MM.1S (cell line): ENCODE data around the gene GJB4.

Experiments used
- EZH2 ChIP-seq: fragments of 300-600 bp; sonication (generic); optimal IDR thresholded peaks from 2 replicates; pipeline ENCODE3; 2017; ENCODE audit warnings: low read depth, mild to moderate bottlenecking, antibody characterized with exemption, low read length, mixed read lengths
- EZH2phosphoT487 ChIP-seq: fragments of 300-600 bp; sonication (generic); IDR thresholded peaks from 2 replicates; pipeline ENCODE4 v1.6.1; 2018; ENCODE audit warnings: antibody characterized with exemption, low read length
- TF ChIP-seq, protein P1 (sequence below): fragments of 300-600 bp; sonication (generic); IDR thresholded peaks from 2 replicates; pipeline ENCODE4 v1.5.1; 2016; ENCODE audit warnings: antibody characterized with exemption, low read length, mixed read lengths

DNA sequence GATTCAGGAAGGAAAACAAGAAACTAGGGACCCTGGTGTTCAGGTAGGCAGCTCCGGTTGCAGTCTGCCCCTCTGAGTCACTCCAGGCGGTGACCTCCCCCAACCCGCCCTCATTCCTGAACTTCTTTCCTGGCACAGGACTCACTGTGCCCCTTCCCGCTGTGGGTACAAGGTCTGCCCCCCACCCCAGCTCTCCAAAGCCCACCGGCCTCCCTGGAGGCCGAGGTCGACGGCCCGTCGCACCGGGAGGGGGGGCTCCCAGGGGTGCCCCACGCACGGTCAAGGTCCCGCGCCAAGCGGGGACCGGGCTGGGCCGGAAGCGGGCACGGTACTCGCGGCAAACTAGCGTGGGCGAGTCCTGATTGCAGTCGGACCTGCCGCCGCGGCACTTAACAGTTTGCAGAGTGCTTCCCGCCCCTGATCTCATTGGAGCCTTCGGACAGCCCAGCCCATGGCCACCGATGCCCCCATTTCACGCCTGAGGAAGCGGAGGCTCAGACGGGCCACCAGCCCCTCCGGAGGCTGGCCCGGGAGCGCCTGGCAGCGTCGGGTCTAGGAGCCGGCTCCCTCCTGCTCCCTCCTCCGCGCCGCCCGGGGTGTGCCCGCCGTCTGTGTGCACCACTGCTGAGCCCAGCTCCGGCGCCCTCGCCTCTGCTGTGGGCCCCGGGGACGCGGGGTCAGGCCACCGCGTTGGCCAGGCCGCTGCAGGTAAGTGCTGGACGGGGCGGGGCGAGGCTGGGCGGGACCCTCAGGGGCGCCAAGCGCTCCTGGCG lies 21.7 kb downstream of the GJB4 start, which contains the start of gene GJB3:
- TF ChIP-seq EZH2phosphoT487 (no peak), EZH2 (no peak)
- TF ChIP-seq, protein P1, sequence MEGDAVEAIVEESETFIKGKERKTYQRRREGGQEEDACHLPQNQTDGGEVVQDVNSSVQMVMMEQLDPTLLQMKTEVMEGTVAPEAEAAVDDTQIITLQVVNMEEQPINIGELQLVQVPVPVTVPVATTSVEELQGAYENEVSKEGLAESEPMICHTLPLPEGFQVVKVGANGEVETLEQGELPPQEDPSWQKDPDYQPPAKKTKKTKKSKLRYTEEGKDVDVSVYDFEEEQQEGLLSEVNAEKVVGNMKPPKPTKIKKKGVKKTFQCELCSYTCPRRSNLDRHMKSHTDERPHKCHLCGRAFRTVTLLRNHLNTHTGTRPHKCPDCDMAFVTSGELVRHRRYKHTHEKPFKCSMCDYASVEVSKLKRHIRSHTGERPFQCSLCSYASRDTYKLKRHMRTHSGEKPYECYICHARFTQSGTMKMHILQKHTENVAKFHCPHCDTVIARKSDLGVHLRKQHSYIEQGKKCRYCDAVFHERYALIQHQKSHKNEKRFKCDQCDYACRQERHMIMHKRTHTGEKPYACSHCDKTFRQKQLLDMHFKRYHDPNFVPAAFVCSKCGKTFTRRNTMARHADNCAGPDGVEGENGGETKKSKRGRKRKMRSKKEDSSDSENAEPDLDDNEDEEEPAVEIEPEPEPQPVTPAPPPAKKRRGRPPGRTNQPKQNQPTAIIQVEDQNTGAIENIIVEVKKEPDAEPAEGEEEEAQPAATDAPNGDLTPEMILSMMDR, result no peak
